ENCODE measurements around the gene KMT5B. TPM values are rescaled to one million over a fixed set of nuclear protein-coding genes. Genes with fewer than 3 reads are reported as not detected.

KMT5B gene
- total RNA-seq, 1 donor from 2014 or later = 24.3 TPM

GRCh38 chr11:68215524-68216170, 2.6 kb upstream of the KMT5B start:
- no peak for TF ChIP-seq CTCF (IDR thresholded peaks at IDR 0.05; ENCODE audit: borderline replicate concordance)
- H3K9me3 ChIP-seq (replicated peaks) = no peaks in the 10 kb centered on the region
- no peaks in the 10 kb centered on the region for H3K36me3 ChIP-seq
- no peaks in the 10 kb centered on the region for H3K27me3 ChIP-seq (ENCODE audit: low read depth)
- peaks cover 50% of the 10 kb centered on the region for H3K4me1 ChIP-seq
- peak overlapping the region; percentile 43 for H3K4me3 ChIP-seq
- intact Hi-C loops (cut with micrococcal nuclease) = no loop called here
- peak overlapping the region; percentile 84 for H3K27ac ChIP-seq (replicated peaks)
- DNase-seq = no peak

GRCh38 chr11:68215087-68215445, 2.0 kb upstream of the KMT5B start:
- no peaks in the 10 kb centered on the region for H3K9me3 ChIP-seq (replicated peaks)
- no peak for DNase-seq
- no peak overlapping the region for H3K4me3 ChIP-seq
- H3K36me3 ChIP-seq = no peaks in the 10 kb centered on the region
- peaks cover 56% of the 10 kb centered on the region for H3K4me1 ChIP-seq
- intact Hi-C loops (cut with micrococcal nuclease) = no loop called here
- no peak for TF ChIP-seq CTCF (IDR thresholded peaks at IDR 0.05; ENCODE audit: borderline replicate concordance)
- no peaks in the 10 kb centered on the region for H3K27me3 ChIP-seq (ENCODE audit: low read depth)
- peak overlapping the region; percentile 100 for H3K27ac ChIP-seq (replicated peaks)

GRCh38 chr11:68214173-68215086, 1.3 kb upstream of the KMT5B start:
- DNase-seq = no peak
- intact Hi-C loops (cut with micrococcal nuclease) = no loop called here
- peaks cover 62% of the 10 kb centered on the region for H3K4me1 ChIP-seq

GRCh38 chr11:68213555-68214172, 568 bp upstream of the KMT5B start:
- H3K4me3 ChIP-seq = peak overlapping the region; percentile 94
- no peaks in the 10 kb centered on the region for H3K9me3 ChIP-seq (replicated peaks)
- no peaks in the 10 kb centered on the region for H3K36me3 ChIP-seq
- intact Hi-C loops (cut with micrococcal nuclease) = no loop called here
- peak; percentile 90 for DNase-seq
- peaks cover 70% of the 10 kb centered on the region for H3K4me1 ChIP-seq
- H3K27me3 ChIP-seq (ENCODE audit: low read depth) = no peaks in the 10 kb centered on the region
- peak; percentile 15 for TF ChIP-seq CTCF (IDR thresholded peaks at IDR 0.05; ENCODE audit: borderline replicate concordance)
- H3K27ac ChIP-seq (replicated peaks) = peak overlapping the region; percentile 100

More at GRCh38 chr11:68214173-68215086, 1.3 kb upstream of the KMT5B start:
- H3K36me3 ChIP-seq = no peaks in the 10 kb centered on the region
- H3K9me3 ChIP-seq (replicated peaks) = no peaks in the 10 kb centered on the region
- H3K4me3 ChIP-seq = peak overlapping the region; percentile 94
- no peak for TF ChIP-seq CTCF (IDR thresholded peaks at IDR 0.05; ENCODE audit: borderline replicate concordance)
- peak overlapping the region; percentile 100 for H3K27ac ChIP-seq (replicated peaks)
- no peaks in the 10 kb centered on the region for H3K27me3 ChIP-seq (ENCODE audit: low read depth)

- Histone ChIP-seq H3K9me3 (replicated peaks) (no peaks in the 10 kb centered on the region), H3K36me3 (no peaks in the 10 kb centered on the region), H3K4me1 (peaks cover 75% of the 10 kb centered on the region), H3K27ac (replicated peaks) (peak overlapping the region; percentile 100), H3K4me3 (peak overlapping the region; percentile 94), H3K27me3 (ENCODE audit: low read depth) (no peaks in the 10 kb centered on the region)
- peak; percentile 48 for TF ChIP-seq CTCF (IDR thresholded peaks at IDR 0.05; ENCODE audit: borderline replicate concordance)
- peak; percentile 72 for DNase-seq
- intact Hi-C loops (cut with micrococcal nuclease) = no loop called here
Measured at GRCh38 chr11:68212421-68213134, 518 bp downstream of the KMT5B start.
